ENCODE data around the gene LRSAM1.
A peak's percentile ranks its signal among the peaks of the same experiment; 100 is the strongest.

LRSAM1 gene

GRCh38 chr9:127519301-127520166 is 68.2 kb downstream of the LRSAM1 start:
- peak; percentile 40 for DNase-seq

- DNase-seq, result no peak
Measured at GRCh38 chr9:127520941-127521918, 69.9 kb downstream of the LRSAM1 start.

GRCh38 chr9:127521919-127522304 is 70.6 kb downstream of the LRSAM1 start:
- no peak for DNase-seq

- DNase-seq, result no peak
Measured at GRCh38 chr9:127522727-127523126, 71.4 kb downstream of the LRSAM1 start.

- DNase-seq, result peak; percentile 6
Measured at GRCh38 chr9:127523312-127523851, 72.1 kb downstream of the LRSAM1 start.

- no peak for DNase-seq
Measured at GRCh38 chr9:127524373-127524772, 73.1 kb downstream of the LRSAM1 start.

- no peak for DNase-seq
Measured at GRCh38 chr9:127525401-127526188, 74.3 kb downstream of the LRSAM1 start.

GRCh38 chr9:127526655-127527559 is 75.6 kb downstream of the LRSAM1 start:
- no peak for DNase-seq

GRCh38 chr9:127527560-127528268 is 76.4 kb downstream of the LRSAM1 start:
- no peak for DNase-seq

- DNase-seq, result no peak
Measured at GRCh38 chr9:127528422-127529251, 77.3 kb downstream of the LRSAM1 start.

- DNase-seq, result no peak
Measured at GRCh38 chr9:127529671-127530070, 78.4 kb downstream of the LRSAM1 start.

GRCh38 chr9:127530206-127530941 is 79.1 kb downstream of the LRSAM1 start:
- no peak for DNase-seq

- no peak for DNase-seq
Measured at GRCh38 chr9:127531676-127532075, 80.4 kb downstream of the LRSAM1 start.

GRCh38 chr9:127534250-127534906 is 83.1 kb downstream of the LRSAM1 start:
- no peak for DNase-seq

GRCh38 chr9:127534931-127535330 is 83.6 kb downstream of the LRSAM1 start:
- DNase-seq, result no peak

- DNase-seq, result no peak
Measured at GRCh38 chr9:127535396-127535795, 84.1 kb downstream of the LRSAM1 start.

GRCh38 chr9:127535834-127536233 is 84.5 kb downstream of the LRSAM1 start:
- no peak for DNase-seq

- no peak for DNase-seq
Measured at GRCh38 chr9:127536499-127536898, 85.2 kb downstream of the LRSAM1 start.

- DNase-seq, result no peak
Measured at GRCh38 chr9:127537014-127537413, 85.7 kb downstream of the LRSAM1 start.

Data from GDM1 (cell line).